GM12892 (cell line): ENCODE data around the gene C11orf24.

Source experiments
- POLR2A ChIP-seq: IDR thresholded peaks from 2 replicates; pipeline ENCODE4 v1.6.1; 2011; ENCODE audit warnings: low read depth, low read length, control low read depth
- POLR2AphosphoS5 ChIP-seq: IDR thresholded peaks from 2 replicates; pipeline ENCODE4 v1.6.1; 2011; ENCODE audit warnings: low read depth, low read length, control low read depth
- TAF1 ChIP-seq: IDR thresholded peaks from 2 replicates; pipeline ENCODE4 v1.6.1; 2011; ENCODE audit warnings: low read depth, mild to moderate bottlenecking, control low read depth, low read length, borderline replicate concordance

GRCh38 chr11:68315171-68315920 lies 43.6 kb upstream of the C11orf24 start:
- TF ChIP-seq POLR2A (no peak), TAF1 (no peak), POLR2AphosphoS5 (no peak)
